ENCODE results near the gene CLEC6A. TPM values are rescaled to one million over a fixed set of nuclear protein-coding genes. Genes with fewer than 3 reads are reported as not detected.

Gene CLEC6A
- total RNA-seq, 1 experiment from 2014 or later, result not detected

DNA sequence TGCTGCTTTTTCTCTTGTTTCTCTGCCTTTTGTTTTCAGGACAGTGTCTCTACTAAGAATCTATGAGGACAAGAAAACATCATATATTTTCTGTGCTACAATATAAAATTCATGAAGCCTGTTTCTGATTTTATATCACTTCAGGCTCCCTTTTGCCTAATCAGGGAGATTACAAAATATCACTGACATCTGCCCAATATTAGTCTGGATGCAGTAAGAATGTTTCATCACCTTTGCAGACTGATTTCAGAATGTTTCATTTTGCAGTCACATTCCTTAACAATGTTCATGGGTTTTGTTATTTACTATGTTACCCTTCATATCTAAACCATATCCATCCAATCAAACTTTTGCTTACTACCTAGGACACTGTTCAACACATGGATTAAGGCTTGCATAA is 491 bp upstream of the CLEC6A start:
- DNase-seq (ENCODE audit: low spot score), result no peak
- H3K4me3 ChIP-seq (ENCODE audit: low read depth, low read length, poor library complexity, severe bottlenecking), result no peak overlapping the region
- H3K27ac ChIP-seq (ENCODE audit: low read depth, low read length, poor library complexity, severe bottlenecking), result no peak overlapping the region
- ChIA-PET POLR2A (ENCODE audit: low non-redundant PET) (no interaction called here), CTCF (no interaction called here)
- no peaks in the 10 kb centered on the region for H3K4me1 ChIP-seq (ENCODE audit: insufficient read depth, low read length, poor library complexity, severe bottlenecking)
- TF ChIP-seq EZH2 (IDR thresholded peaks at IDR 0.05; ENCODE audit: borderline replicate concordance, low read depth, low read length, poor library complexity, severe bottlenecking), result no peak
- TF ChIP-seq, protein P1, sequence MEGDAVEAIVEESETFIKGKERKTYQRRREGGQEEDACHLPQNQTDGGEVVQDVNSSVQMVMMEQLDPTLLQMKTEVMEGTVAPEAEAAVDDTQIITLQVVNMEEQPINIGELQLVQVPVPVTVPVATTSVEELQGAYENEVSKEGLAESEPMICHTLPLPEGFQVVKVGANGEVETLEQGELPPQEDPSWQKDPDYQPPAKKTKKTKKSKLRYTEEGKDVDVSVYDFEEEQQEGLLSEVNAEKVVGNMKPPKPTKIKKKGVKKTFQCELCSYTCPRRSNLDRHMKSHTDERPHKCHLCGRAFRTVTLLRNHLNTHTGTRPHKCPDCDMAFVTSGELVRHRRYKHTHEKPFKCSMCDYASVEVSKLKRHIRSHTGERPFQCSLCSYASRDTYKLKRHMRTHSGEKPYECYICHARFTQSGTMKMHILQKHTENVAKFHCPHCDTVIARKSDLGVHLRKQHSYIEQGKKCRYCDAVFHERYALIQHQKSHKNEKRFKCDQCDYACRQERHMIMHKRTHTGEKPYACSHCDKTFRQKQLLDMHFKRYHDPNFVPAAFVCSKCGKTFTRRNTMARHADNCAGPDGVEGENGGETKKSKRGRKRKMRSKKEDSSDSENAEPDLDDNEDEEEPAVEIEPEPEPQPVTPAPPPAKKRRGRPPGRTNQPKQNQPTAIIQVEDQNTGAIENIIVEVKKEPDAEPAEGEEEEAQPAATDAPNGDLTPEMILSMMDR (conservative IDR thresholded peaks at IDR 0.05; ENCODE audit: low read depth, low read length), result no peak
- H3K27me3 ChIP-seq (replicated peaks; ENCODE audit: insufficient read depth, low read depth, low read length, poor library complexity), result peaks cover 32% of the 10 kb centered on the region
- no peaks in the 10 kb centered on the region for H3K36me3 ChIP-seq (ENCODE audit: insufficient read depth, low read length, poor library complexity, severe bottlenecking)
- H3K9me3 ChIP-seq (ENCODE audit: low read depth, low read length, poor library complexity, severe bottlenecking), result no peaks in the 10 kb centered on the region
- intact Hi-C loops (cut with micrococcal nuclease; ENCODE audit: unreplicated experiment), result no loop called here
- no TSS peak for BruUV-seq (replicated peaks)

- no peak overlapping the region for H3K4me3 ChIP-seq (ENCODE audit: low read depth, low read length, poor library complexity, severe bottlenecking)
- TF ChIP-seq EZH2 (IDR thresholded peaks at IDR 0.05; ENCODE audit: borderline replicate concordance, low read depth, low read length, poor library complexity, severe bottlenecking), result no peak
- TF ChIP-seq, protein P1 (conservative IDR thresholded peaks at IDR 0.05; ENCODE audit: low read depth, low read length), result no peak
- POLR2A ChIA-PET (ENCODE audit: low non-redundant PET), result no interaction called here
These were observed 5.7 kb downstream of the CLEC6A start for GRCh38 chr12:8461426-8461825.

DNA sequence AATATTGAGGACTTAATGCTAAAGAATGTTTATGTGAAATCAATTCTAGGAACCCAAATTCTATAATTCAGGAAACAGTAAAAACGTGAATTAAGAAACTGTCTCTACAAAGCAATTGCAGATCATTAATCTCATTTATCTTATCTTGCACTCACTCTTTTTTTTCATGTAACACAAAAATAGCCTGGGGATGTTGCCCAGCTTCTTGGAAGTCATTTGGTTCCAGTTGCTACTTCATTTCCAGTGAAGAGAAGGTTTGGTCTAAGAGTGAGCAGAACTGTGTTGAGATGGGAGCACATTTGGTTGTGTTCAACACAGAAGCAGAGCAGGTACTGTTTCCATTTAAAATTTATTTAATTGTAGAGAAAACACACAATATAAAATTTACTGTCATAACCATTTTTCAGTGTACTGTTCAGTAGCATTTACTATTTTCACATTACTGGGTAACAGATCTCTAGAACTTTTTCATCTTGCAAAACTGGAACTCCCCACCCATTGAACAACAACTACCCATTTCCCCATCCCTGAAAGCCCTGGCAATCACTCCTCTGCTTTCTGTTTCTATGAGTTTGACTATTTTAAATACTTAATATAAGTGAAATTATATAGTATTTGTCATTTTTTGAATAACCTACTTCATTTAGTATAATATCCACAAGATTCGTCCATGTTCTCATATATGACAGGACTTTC is 9.7 kb downstream of the CLEC6A start:
- DNase-seq (ENCODE audit: low spot score), result no peak
- intact Hi-C loops (cut with micrococcal nuclease; ENCODE audit: unreplicated experiment), result no loop called here
- H3K36me3 ChIP-seq (ENCODE audit: insufficient read depth, low read length, poor library complexity, severe bottlenecking), result no peaks in the 10 kb centered on the region
- no peaks in the 10 kb centered on the region for H3K9me3 ChIP-seq (ENCODE audit: low read depth, low read length, poor library complexity, severe bottlenecking)
- CTCF ChIA-PET, result no interaction called here
- BruUV-seq (replicated peaks), result no TSS peak
- no peak overlapping the region for H3K4me3 ChIP-seq (ENCODE audit: low read depth, low read length, poor library complexity, severe bottlenecking)
- no peak overlapping the region for H3K27ac ChIP-seq (ENCODE audit: low read depth, low read length, poor library complexity, severe bottlenecking)
- TF ChIP-seq EZH2 (IDR thresholded peaks at IDR 0.05; ENCODE audit: borderline replicate concordance, low read depth, low read length, poor library complexity, severe bottlenecking), result no peak
- TF ChIP-seq, protein P1 (conservative IDR thresholded peaks at IDR 0.05; ENCODE audit: low read depth, low read length), result no peak
- POLR2A ChIA-PET (ENCODE audit: low non-redundant PET), result no interaction called here
- H3K4me1 ChIP-seq (ENCODE audit: insufficient read depth, low read length, poor library complexity, severe bottlenecking), result no peaks in the 10 kb centered on the region
- H3K27me3 ChIP-seq (replicated peaks; ENCODE audit: insufficient read depth, low read depth, low read length, poor library complexity), result peaks cover 6% of the 10 kb centered on the region

More at GRCh38 chr12:8461426-8461825, 5.7 kb downstream of the CLEC6A start:
- Histone ChIP-seq H3K27ac (ENCODE audit: low read depth, low read length, poor library complexity, severe bottlenecking) (no peak overlapping the region), H3K36me3 (ENCODE audit: insufficient read depth, low read length, poor library complexity, severe bottlenecking) (no peaks in the 10 kb centered on the region), H3K9me3 (ENCODE audit: low read depth, low read length, poor library complexity, severe bottlenecking) (no peaks in the 10 kb centered on the region), H3K4me1 (ENCODE audit: insufficient read depth, low read length, poor library complexity, severe bottlenecking) (no peaks in the 10 kb centered on the region), H3K27me3 (replicated peaks; ENCODE audit: insufficient read depth, low read depth, low read length, poor library complexity) (peaks cover 23% of the 10 kb centered on the region)
- intact Hi-C loops (cut with micrococcal nuclease; ENCODE audit: unreplicated experiment), result no loop called here
- CTCF ChIA-PET, result no interaction called here
- no peak for DNase-seq (ENCODE audit: low spot score)
- BruUV-seq (replicated peaks), result no TSS peak
